Sciatic nerve (tissue), 2 donors: ENCODE data around the gene ZNF692. TPM values are rescaled to one million over a fixed set of nuclear protein-coding genes. Genes with fewer than 3 reads are reported as not detected.
A peak's percentile ranks its signal among the peaks of the same experiment; 100 is the strongest.
"Not testable (repeated sequence)": the region's sequence is repeated elsewhere in the genome, so short reads cannot be mapped to it uniquely, and the experiment has no call there.

Experiments
- ATAC-seq: fragments of 200-7000 bp; cut with Tn5 transposase; one replicate; pipeline ENCODE4 v1.9.1; 2020; ENCODE audit warnings: mild to moderate bottlenecking, moderate library complexity
- DNase-seq: peaks from one replicate; pipeline ENCODE4 v3.0.0-alpha.2; 2020; ENCODE audit warnings: low spot score
- intact Hi-C: fragments of 100-400 bp; cut with DNase I; formaldehyde crosslinking; loops from one replicate; pipeline ENCODE4 v1.14.2; 2022
- total RNA-seq: library from RNA; stranded (reverse); fragmentation: NEBNext Ultra II Directional; extraction: Animal tissue kit (Norgen Biotek cat#: 25700); gene quantifications from one replicate; pipeline ENCODE4 v1.2.1, GENCODE V29; 2021
- donor health status: DM: no; HTN: no; CAD: no.
- donor health status: DM: no; HTN: no; CAD: no.

ZNF692 gene
- total RNA-seq, 1 donor from 2014 or later = 46.4 TPM

GRCh38 chr1:248837045-248837780 is 21.7 kb downstream of the ZNF692 start:
- DNase-seq = peak; percentile 39
- intact Hi-C loops = no loop called here
- ATAC-seq = no peak

GRCh38 chr1:248834343-248834940 is 24.4 kb downstream of the ZNF692 start:
- peak; percentile 50 for DNase-seq
- intact Hi-C loops = no loop called here
- no peak for ATAC-seq

GRCh38 chr1:248831842-248832241 is 27.0 kb downstream of the ZNF692 start:
- DNase-seq = no peak
- intact Hi-C loops = no loop called here

GRCh38 chr1:248830718-248831017 is 28.2 kb downstream of the ZNF692 start:
- ATAC-seq, DNase-seq, intact Hi-C loops: not testable (repeated sequence)

More at GRCh38 chr1:248831842-248832241, 27.0 kb downstream of the ZNF692 start:
- no peak for ATAC-seq

GRCh38 chr1:248828845-248829244 is 30.0 kb downstream of the ZNF692 start:
- DNase-seq = no peak
- intact Hi-C loops = no loop called here
- ATAC-seq = no peak

- intact Hi-C loops = no loop called here
- DNase-seq (peak; percentile 94), ATAC-seq (peak; percentile 98)
Measured at GRCh38 chr1:248825909-248826760, 32.8 kb downstream of the ZNF692 start, which contains the start of gene SH3BP5L. Gene SH3BP5L, minus strand, starts transcription at chr1:248825915. Its CDS starts 980 bp downstream, at chr1:248824935.

- ATAC-seq (no peak), DNase-seq (no peak)
- intact Hi-C loops = no loop called here
Measured at GRCh38 chr1:248825573-248825908, 33.3 kb downstream of the ZNF692 start.

- ATAC-seq (peak; percentile 0), DNase-seq (no peak)
- intact Hi-C loops = no loop called here
Measured at GRCh38 chr1:248825136-248825535, 33.7 kb downstream of the ZNF692 start.

- intact Hi-C loops = no loop called here
- ATAC-seq = no peak
- no peak for DNase-seq
Measured at GRCh38 chr1:248824701-248825100, 34.2 kb downstream of the ZNF692 start.

- DNase-seq (no peak), ATAC-seq (no peak)
- intact Hi-C loops = no loop called here
Measured at GRCh38 chr1:248824301-248824700, 34.6 kb downstream of the ZNF692 start.

- intact Hi-C loops = no loop called here
- DNase-seq (no peak), ATAC-seq (no peak)
Measured at GRCh38 chr1:248823517-248824001, 35.3 kb downstream of the ZNF692 start.

- intact Hi-C loops = no loop called here
- ATAC-seq (no peak), DNase-seq (no peak)
Measured at GRCh38 chr1:248822148-248823032, 36.5 kb downstream of the ZNF692 start.

- ATAC-seq (no peak), DNase-seq (no peak)
- intact Hi-C loops = no loop called here
Measured at GRCh38 chr1:248821641-248822040, 37.2 kb downstream of the ZNF692 start.

- ATAC-seq = no peak
- no peak for DNase-seq
- intact Hi-C loops = no loop called here
Measured at GRCh38 chr1:248821101-248821500, 37.8 kb downstream of the ZNF692 start.

- no peak for DNase-seq
- no peak for ATAC-seq
- intact Hi-C loops = no loop called here
Measured at GRCh38 chr1:248820041-248820585, 38.8 kb downstream of the ZNF692 start.

GRCh38 chr1:248818505-248819374 is 40.1 kb downstream of the ZNF692 start:
- intact Hi-C loops = no loop called here
- no peak for DNase-seq
- no peak for ATAC-seq

- intact Hi-C loops = no loop called here
- no peak for DNase-seq
- ATAC-seq = no peak
Measured at GRCh38 chr1:248817065-248817464, 41.8 kb downstream of the ZNF692 start.
